ENCODE measurements around the gene ZNF423.
"Not testable (repeated sequence)": the region's sequence is repeated elsewhere in the genome, so short reads cannot be mapped to it uniquely, and the experiment has no call there.

The ZNF423 gene

DNA sequence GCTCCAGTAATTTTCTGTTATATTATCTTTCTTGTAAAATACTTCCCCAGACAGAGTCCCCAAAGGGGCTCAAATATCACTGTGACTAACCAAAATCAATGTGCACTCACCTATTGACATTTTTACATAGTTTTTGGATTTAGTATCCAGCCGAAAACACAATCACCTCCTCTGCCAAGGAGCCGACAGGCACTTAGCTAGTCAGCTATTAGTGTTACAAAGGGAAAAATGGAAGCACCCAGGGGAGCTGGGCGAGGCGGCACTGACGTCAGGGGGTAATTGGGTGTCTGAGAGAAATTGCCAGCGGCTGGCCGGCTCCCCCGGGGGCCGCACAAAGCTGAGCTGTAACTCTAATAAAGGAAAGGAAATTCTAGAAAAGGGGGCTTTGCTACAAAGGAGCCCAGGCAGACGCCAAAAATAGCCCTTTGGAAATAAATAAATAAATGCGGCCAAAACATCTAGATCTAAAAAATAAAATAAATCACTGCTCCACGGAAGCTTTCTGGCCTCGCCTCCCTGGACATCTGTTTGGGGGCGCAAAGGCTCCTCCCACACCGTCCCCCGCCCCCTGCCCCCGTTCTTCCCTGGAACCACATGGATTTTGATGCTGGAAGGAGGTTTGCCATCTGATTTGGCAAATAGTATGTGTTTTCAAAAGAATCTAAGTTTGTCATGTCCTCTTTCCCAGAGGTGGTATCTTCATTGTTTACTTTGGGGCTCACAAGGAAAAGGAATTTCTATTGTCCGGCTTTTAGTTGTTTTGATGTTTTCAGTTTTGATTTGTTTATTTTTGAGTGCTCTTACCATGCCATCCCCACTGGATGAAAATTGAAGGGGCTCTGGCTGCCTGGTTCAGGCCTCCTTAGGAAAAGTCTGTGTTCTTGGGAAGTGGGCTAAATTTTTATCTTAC lies 156.7 kb downstream of the ZNF423 start:
- DNase-seq (ENCODE audit: low read depth in 2 of 2, low spot score in 1 of 2), result no peak

DNA sequence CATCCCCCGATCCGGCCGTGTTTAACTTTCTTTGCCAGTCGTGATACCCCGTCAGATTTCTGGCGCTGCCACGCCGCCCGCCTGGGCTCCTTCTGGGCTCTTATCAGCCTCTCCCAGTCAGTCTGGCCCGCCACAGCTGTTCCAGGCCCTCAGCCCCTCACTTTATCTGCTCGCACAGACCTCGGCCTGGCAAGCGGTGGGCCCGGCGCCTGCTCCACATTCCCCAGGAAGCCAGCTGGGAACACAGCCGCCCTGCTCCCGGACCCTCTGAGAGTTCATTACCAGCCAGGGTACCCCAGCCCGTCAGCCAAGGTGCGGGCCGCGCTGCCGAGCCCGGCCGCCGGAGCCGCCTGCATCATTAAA lies 157.5 kb downstream of the ZNF423 start:
- no peak for DNase-seq (ENCODE audit: low read depth in 2 of 2, low spot score in 1 of 2)

DNA sequence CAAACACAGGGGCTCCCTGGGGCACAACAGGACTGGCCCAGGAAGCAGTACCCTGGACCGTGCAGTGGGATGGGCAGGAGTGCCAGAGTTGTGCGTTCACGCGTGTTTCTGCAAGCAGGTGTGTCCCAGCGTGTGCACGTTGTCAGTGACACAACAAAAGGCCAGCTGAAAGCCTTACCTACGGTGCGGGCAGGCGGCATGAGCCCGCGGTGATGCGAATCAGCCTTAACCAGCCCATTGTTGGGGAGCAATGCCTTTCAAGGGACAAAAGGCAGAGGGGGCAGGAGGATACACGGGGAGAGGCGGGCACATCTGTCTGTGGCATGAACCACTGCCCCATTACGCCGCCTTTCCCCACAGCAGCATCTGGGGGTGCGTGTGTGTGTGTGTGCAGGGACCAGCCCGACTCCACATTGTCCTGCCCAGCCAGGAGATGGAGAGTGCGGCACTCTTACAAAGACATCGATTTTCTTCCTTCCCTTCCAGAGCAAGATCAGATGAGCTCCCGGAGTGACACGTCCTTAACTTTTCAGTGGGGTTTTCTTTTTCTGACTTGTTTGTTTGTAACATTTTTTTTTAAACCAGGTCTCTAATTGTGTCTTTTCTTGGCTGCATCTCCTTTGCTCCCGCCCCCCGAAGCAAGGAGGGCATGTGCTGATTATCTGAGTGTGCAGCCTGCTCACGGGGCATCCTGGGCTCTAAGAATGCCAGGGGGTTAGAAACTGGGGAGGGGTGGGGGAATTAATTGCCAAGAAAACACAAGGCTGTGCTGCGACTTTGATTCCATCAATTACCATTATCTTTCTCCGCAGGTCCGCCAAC lies 158.1 kb downstream of the ZNF423 start:
- DNase-seq (ENCODE audit: low read depth in 2 of 2, low spot score in 1 of 2), result no peak

DNA sequence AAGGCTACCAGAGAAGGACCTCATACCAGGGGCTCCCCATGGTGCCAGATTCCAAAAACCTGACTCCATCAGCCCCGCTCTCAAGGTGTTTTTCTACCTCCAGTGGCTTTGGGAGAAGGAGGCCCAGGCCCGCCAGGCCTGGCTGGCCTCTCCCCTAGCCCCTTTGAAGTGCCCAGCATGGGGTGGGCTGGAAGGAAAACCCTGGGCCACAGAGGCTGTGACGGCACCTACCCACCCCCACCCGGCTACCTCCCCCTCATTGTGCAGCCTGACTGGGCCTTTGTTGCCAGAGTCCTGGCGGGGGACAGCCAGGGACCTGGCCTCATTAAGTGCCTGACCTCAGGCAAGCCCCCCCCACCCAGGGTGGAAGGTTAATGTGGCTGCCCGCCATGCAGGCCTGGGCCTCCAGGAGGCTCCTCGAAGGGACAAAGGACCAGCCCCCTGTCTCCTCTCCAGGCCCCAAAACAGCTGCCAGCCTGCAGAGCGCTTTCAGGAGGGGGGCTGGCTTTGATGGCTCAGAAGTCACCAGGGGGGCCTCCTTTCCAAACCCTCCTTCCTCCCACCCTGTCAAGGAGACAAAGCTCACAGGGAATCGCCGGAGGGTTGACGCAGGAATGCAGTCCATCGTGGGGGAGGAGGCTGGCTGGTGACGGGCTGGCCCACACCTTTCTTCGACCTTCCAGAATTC lies 159.4 kb downstream of the ZNF423 start:
- no peak for DNase-seq (ENCODE audit: low read depth in 2 of 2, low spot score in 1 of 2)

DNA sequence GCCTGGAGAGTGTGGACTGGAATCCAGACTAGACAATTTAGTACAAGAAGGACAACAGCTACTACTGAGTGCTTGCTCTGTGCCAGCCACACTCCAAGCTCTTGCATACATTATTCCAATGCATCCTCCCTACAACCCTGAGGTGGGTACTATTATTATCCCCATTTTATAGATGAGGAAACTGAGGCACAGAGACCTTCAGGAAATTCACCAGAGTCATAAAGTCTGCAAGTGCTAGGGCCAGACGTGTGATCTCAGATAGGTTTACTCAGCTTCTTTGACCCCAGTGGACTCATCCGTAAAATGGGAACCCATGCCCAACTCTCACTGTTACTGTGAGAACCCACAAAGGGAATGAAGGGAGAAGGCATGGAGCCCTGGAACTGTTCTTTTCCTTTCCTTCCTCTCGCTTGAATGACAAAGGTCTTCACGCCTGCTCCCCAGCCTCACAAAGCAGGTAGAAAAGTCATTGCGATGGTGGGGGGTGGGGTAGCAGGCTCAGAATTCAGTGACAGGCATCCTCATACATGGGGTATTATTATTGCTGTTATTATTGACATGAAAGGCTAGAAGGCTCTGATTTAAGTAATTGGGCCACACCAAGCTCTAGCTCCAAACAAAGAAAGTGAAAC lies 160.0 kb downstream of the ZNF423 start:
- no peak for DNase-seq (ENCODE audit: low read depth in 2 of 2, low spot score in 1 of 2)

DNA sequence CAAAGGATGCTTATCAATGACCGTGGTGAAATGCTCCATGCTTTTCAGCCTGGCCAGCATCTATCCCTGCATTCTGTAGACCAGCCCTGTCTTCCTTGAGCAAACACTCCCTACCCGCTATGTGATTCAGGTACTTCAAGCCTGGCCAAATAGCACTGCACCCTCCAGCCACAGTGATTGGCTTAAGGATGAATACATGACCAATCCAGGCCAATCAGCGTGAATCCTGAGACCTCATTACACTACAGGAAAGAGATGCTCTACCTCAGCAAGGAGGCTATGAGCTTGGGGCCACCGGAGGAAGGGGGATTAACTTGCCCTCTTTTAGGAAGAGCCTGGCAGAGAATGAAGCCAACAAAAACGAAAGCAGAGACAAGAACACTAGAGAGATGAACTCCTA lies 162.5 kb downstream of the ZNF423 start:
- no peak for DNase-seq (ENCODE audit: low read depth in 2 of 2, low spot score in 1 of 2)

DNA sequence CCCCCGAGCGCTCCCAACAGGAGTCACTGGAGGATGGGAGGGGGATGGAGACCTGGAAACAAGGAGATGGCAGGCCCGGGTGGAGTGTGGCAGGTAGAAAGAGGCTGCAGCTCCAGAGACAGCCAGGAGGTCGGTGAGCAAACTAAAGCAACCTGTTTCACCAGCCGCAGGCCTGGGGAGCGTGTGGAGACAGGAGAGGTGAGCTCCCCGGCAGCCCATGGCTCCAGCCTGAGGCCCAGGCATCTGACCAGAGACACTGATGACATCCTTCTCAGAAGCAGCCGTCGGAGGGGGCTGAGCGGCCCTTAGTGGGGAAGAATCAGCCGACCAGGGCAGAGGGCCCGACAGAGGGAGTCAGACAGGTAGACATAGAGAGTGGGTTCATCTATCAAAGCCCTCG lies 165.1 kb downstream of the ZNF423 start:
- DNase-seq (ENCODE audit: low read depth in 2 of 2, low spot score in 1 of 2), result no peak

DNA sequence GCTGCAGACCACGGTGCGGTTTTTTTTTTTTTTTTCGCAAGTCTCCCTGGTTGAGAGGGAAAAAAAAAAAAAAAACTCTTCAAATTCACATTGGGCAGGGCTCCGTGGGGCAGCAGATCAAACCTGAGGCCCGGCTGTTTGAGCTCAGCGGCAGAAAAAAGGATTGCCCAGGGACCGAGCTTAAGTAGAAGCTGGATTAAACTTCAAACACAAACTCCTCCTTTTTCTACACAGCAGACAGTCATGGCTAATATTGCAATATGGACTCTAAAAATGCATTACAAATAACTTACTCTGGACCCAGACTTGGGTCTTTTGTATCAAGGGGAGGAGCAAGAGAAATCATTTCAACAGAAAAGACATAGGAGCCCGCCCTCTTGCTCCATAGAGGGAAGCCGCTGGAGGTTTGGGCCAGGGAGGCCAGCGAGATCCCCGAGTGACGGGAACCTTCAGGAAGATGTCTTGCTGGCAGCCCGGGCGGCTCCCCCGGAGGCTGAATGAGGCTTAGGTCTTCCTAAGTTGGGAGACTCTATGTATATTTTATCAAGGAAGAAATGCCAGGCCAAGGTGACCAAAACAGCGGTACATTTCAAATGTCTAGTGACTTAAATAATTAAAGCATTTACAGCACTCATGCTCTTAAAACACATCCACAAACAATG lies 167.7 kb downstream of the ZNF423 start:
- no peak for DNase-seq (ENCODE audit: low read depth in 2 of 2, low spot score in 1 of 2)

DNA sequence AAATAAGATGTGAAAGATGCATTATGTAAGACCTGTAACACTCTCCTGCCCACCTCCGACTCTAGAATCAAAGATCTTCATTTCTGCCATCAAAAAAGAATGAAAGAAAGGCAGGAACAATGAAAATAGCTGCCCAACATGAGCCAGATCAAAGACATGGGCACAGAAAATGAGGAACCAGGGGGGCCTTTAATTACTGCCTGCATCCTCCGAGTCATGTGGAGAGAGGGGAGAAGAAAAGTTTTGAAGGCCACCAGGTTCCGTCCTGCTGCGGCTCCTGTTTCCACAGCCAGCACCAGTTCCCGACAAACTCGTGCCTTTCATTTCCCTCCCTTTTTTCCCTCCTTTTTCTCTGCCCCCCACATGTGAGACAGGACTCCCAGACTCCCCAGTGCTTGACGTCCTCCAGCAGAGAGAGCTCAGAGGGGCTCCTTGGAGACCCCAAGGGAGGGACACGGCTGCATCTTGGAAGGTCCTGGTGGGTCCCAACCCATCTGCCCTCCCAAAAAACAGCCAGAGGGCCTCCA lies 168.4 kb downstream of the ZNF423 start:
- DNase-seq (ENCODE audit: low read depth in 2 of 2, low spot score in 1 of 2), result no peak

DNA sequence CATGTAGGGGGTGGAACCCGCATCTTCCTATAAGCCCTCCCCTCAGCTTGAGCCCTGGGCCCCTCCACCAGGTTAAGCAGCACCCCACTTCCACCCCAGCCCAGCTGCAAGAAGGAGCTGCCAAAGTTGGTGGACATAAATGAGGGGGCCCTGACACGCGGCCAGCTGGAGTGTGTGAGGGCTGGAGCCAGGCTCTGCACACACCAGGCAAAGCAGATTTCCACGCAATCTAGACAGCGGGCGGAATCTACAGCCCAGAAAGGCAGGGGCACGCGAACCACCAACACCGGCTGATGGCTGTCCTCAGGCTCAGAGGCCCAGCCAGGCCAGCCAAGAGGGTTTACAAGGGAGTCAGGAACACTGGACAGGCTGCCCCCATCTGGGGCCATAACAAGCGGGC lies 171.2 kb downstream of the ZNF423 start:
- no peak for DNase-seq (ENCODE audit: low read depth in 2 of 2, low spot score in 1 of 2)

DNA sequence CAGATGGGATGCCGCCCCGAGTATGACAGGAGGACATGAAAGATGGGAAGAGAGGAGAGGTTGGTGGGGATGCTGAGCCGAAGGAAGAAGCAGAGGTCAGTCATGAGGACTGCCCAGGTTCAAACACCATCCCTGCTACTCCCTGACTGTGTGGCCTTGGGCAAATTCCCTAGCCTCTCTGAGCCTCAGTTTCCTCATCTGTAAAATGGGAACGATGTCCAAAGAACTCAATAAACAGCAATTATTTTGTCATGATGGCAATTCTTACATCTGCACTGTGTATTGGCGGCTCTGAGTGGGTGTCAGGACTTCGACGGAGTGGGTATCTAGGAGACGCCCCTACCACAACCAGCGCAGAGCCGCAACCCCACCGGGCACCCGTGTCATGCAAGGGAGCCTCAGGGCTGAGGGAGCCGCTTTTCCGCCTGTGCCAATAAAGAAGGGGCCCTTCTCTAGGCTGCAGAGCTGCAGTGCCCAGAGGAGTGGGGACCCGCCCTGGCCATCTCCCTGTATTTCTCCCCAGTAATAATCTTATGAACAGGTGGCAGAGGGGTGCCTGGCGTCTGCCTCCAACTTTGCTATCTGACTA lies 173.2 kb downstream of the ZNF423 start:
- DNase-seq (ENCODE audit: low read depth in 2 of 2, low spot score in 1 of 2), result no peak

DNA sequence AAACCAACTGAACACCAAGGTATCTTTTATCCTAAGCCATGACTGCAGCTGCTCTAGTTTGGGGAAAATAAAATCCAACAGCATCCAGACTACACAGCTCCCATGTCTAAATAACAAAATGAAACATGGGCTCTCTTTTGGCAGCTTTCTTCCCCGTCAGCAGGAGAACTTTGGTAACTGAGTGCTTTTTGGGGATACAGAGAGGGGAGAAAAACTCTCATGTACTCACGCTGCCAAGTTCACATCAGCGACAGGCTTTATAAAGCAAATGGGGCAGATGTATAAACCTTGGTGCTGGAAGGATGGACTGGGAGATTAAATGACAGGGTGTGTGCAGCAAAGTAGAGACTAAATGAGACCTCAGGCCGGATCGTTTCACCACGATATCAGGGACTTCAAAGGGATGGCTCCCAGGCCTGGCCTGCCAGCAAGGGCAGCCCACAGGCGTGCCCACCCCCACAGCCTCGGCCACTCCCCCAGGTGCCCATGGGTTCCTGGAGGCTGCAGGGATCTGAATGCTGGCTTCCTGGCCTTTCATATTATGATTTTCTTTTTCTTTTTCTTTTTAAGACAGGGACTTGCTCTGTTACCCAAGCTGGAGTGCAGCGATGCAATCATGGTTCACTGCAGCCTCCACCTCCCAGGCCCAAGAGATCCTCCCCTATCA lies 174.6 kb downstream of the ZNF423 start:
- no peak for DNase-seq (ENCODE audit: low read depth in 2 of 2, low spot score in 1 of 2)

DNA sequence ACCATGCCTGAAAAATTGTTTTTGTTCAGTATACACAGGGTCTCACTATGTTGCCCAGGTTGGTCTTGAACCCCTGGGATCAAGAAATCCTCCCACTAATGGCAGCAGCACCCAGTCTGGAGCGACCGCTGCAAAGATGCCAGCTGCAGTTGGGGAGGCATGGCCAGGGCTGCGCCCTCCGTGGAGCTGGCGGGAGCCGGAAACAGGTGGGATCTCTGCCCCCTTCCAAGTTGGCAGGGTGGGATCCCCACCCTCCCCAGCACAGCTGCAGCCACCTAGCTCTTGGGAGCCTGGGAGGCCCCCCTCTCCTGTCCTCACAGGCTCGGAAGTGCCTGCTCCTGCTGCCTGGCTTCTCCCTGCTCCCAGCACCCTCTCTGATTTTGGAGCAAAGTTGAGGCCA lies 176.8 kb downstream of the ZNF423 start:
- no peak for DNase-seq (ENCODE audit: low read depth in 2 of 2, low spot score in 1 of 2)

DNA sequence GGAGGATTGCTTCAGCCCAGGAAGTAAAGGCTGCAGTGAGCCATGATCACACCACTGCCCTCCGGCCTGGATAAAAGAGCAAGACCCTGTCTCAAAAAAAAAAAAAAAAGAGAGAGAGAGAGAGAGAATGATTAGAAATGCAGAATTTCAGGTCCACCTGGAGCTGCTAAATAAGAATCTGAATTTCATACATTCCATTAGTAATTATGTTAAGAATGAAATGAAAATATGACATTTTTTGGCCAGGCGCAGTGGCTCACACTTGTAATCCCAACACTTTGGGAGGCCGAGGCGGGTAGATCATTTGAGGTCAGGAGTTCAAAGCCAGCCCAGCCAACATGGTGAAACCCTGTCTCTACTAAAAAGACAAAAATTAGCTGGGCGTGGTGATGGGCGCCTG lies 178.3 kb downstream of the ZNF423 start:
- DNase-seq (ENCODE audit: low read depth in 2 of 2, low spot score in 1 of 2), result not testable (repeated sequence)

DNA sequence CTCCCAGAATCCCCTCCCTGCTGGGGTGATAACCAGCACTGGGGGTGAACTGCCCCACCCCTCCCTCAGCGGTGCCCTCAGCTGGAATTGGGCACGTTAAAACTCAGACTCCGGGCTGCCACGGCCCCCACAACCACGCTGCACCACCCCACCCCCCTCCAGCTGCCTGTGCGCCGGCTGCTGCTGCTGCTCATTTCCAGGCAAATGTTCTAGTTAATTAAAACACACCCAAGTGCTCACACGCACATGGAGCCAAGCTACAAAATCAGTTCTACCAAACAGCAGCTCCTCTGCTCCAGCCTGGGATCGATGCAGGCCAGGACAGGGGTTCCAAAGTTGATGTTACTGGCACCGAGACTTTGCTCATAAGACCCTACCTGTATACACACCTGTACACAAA lies 180.5 kb downstream of the ZNF423 start:
- DNase-seq (ENCODE audit: low read depth in 2 of 2, low spot score in 1 of 2), result no peak

DNA sequence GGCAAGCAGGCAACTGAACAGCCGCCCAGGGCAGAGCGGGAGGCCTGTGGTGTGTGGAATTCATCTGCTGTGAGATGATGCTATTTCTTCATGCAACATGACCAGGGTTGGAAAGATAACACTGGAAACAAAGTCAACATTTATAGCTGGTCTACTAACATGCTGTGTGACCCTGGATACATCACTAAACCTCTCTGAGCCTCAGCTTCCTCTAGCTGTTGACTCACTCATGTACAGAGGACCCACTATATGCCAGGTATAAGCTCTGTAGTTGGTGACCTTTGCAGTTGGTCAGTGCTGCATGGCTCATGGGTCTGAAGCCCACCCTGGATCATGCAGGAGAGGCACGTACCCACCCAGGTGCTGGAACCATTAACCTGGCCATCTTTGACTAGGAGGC lies 180.9 kb downstream of the ZNF423 start:
- no peak for DNase-seq (ENCODE audit: low read depth in 2 of 2, low spot score in 1 of 2)

DNA sequence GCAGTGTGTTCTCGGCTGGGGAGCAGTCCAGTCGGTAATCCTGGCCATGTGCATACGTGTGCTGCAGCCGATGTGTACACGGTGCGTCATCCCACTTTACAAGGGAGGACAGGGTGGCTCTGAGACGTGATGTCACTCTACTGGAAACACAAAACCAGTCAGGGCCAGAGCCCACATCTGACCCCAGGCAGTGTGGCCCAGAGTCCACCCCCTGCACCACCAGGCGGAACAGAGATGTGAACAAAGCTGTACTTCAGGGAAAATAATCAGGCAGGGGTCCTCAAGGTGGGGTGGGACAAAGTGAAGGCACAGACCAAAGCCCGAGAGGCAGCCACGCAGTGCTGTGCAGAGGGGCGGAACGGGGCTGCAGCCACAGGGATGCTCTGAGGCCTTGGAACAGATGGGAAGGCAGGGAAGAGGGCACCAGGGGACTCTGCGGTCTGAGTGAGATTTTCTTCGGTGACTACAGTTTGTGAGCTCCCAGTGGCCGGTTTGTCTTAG lies 181.5 kb downstream of the ZNF423 start:
- DNase-seq (ENCODE audit: low read depth in 2 of 2, low spot score in 1 of 2), result no peak

DNA sequence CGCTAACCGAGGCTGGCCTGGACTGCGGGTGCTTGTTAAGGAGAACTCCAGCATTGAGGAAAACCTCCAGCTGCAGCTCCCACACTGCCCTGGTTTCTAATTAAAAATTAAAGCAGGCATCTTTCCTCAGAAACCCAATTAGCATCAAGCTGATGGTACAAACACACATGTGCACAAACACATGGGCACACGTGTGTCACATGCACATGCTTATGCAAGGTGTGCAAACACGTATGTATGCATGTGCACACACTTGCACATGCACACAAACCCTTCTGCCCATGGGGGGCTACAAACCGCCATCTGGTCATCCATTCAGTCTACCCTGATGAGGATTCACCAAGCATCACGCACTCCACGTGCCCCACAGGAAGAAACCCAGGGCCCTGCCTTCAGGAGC lies 182.5 kb downstream of the ZNF423 start:
- DNase-seq (ENCODE audit: low read depth in 2 of 2, low spot score in 1 of 2), result no peak

DNA sequence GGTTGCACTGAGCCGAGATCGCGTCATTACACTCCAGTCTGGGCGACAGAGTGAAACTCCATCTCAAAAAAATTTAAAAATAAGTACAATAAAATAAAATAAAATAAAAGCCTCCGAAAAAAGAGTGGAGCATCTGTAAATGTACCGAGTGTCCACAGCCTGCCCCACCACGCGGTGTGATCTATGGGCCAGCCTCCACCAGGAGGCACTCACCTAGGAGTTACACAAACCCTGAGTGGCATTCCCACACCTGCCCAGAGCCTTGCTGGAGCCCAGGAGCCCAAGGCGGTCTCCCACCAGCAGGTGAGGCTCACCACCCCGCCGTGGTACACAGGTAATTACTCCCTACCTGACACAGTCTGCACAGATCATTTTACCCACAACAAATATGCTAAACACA lies 183.2 kb downstream of the ZNF423 start:
- DNase-seq (ENCODE audit: low read depth in 2 of 2, low spot score in 1 of 2), result no peak

Data from stimulated activated CD8-positive, alpha-beta memory T cell treated with anti-CD3 and anti-CD28 coated beads, Interleukin-4, amount 100 ng/mL, for 1 hour (primary cell).